Measurements from ENCODE around the gene PCED1B. TPM values are rescaled to one million over a fixed set of nuclear protein-coding genes. Genes with fewer than 3 reads are reported as not detected.

PCED1B gene
- polyA plus RNA-seq, 3 donors from 2014 or later = 3.2 to 26.4 (median 7.4) TPM

- Mint-ChIP-seq H3K4me1 (peaks cover 31 to 37% of the 10 kb centered on the region in 2 donors), H3K27me3 (ENCODE audit: low read depth in 3 of 3) (no peaks in the 10 kb centered on the region)
Observed at GRCh38 chr12:47088021-47088944, 8.9 kb downstream of the PCED1B start.

GRCh38 chr12:47091009-47091408, 11.6 kb downstream of the PCED1B start:
- H3K27ac Mint-ChIP-seq = no peak overlapping the region
- no peak overlapping the region for H3K4me3 Mint-ChIP-seq
- H3K36me3 Mint-ChIP-seq = peaks cover 0 to 5% (median 4%) of the 10 kb centered on the region in 3 donors
- H3K27me3 Mint-ChIP-seq (ENCODE audit: low read depth in 3 of 3) = no peaks in the 10 kb centered on the region
- H3K9me3 Mint-ChIP-seq = no peaks in the 10 kb centered on the region
- no peak for DNase-seq
- peaks cover 7 to 10% of the 10 kb centered on the region in 2 donors for H3K4me1 Mint-ChIP-seq

More at GRCh38 chr12:47088021-47088944, 8.9 kb downstream of the PCED1B start:
- Mint-ChIP-seq H3K4me3 (no peak overlapping the region), H3K36me3 (peaks cover 0 to 5% (median 0%) of the 10 kb centered on the region in 3 donors), H3K9me3 (no peaks in the 10 kb centered on the region), H3K27ac (peak overlapping the region in 1 of 6 donors; percentile 43)
- DNase-seq = no peak

- Mint-ChIP-seq H3K4me3 (no peak overlapping the region), H3K27me3 (ENCODE audit: low read depth in 3 of 3) (no peaks in the 10 kb centered on the region), H3K36me3 (peaks cover 4 to 7% (median 5%) of the 10 kb centered on the region in 3 donors), H3K27ac (no peak overlapping the region), H3K4me1 (peaks cover 0 to 2% of the 10 kb centered on the region in 2 donors), H3K9me3 (no peaks in the 10 kb centered on the region)
- no peak for DNase-seq
Observed at GRCh38 chr12:47094804-47095203, 15.4 kb downstream of the PCED1B start.

- Mint-ChIP-seq H3K36me3 (peaks cover 5 to 8% (median 7%) of the 10 kb centered on the region in 3 donors), H3K9me3 (no peaks in the 10 kb centered on the region), H3K4me3 (no peak overlapping the region), H3K4me1 (peaks cover 0 to 2% of the 10 kb centered on the region in 2 donors), H3K27me3 (ENCODE audit: low read depth in 3 of 3) (peaks cover 0 to 1% (median 0%) of the 10 kb centered on the region in 3 donors), H3K27ac (no peak overlapping the region)
- no peak for DNase-seq
Observed at GRCh38 chr12:47095446-47096236, 16.2 kb downstream of the PCED1B start.

GRCh38 chr12:47097276-47097896, 18.0 kb downstream of the PCED1B start:
- no peak overlapping the region for H3K27ac Mint-ChIP-seq
- peaks cover 0 to 8% (median 7%) of the 10 kb centered on the region in 3 donors for H3K36me3 Mint-ChIP-seq

GRCh38 chr12:47098099-47098498, 18.7 kb downstream of the PCED1B start:
- H3K36me3 Mint-ChIP-seq = peaks cover 0 to 8% (median 7%) of the 10 kb centered on the region in 3 donors
- H3K27ac Mint-ChIP-seq = no peak overlapping the region
- no peaks in the 10 kb centered on the region for H3K9me3 Mint-ChIP-seq
- no peak overlapping the region for H3K4me3 Mint-ChIP-seq
- peaks cover 0 to 1% (median 0%) of the 10 kb centered on the region in 3 donors for H3K27me3 Mint-ChIP-seq (ENCODE audit: low read depth in 3 of 3)
- peaks cover 0 to 2% of the 10 kb centered on the region in 2 donors for H3K4me1 Mint-ChIP-seq
- no peak for DNase-seq

More at GRCh38 chr12:47097276-47097896, 18.0 kb downstream of the PCED1B start:
- no peak for DNase-seq
- Mint-ChIP-seq H3K27me3 (ENCODE audit: low read depth in 3 of 3) (peaks cover 0 to 1% (median 0%) of the 10 kb centered on the region in 3 donors), H3K4me1 (peaks cover 0 to 2% of the 10 kb centered on the region in 2 donors), H3K4me3 (no peak overlapping the region), H3K9me3 (no peaks in the 10 kb centered on the region)

- Mint-ChIP-seq H3K27ac (no peak overlapping the region), H3K4me3 (no peak overlapping the region), H3K4me1 (peaks cover 0 to 2% of the 10 kb centered on the region in 2 donors), H3K9me3 (no peaks in the 10 kb centered on the region), H3K36me3 (peaks cover 0 to 8% (median 7%) of the 10 kb centered on the region in 3 donors), H3K27me3 (ENCODE audit: low read depth in 3 of 3) (peaks cover 0 to 1% (median 0%) of the 10 kb centered on the region in 3 donors)
- DNase-seq = no peak
Observed at GRCh38 chr12:47099610-47100009, 20.2 kb downstream of the PCED1B start.

- Mint-ChIP-seq H3K4me3 (no peak overlapping the region), H3K4me1 (peaks cover 0 to 2% of the 10 kb centered on the region in 2 donors), H3K27me3 (ENCODE audit: low read depth in 3 of 3) (peaks cover 0 to 1% (median 0%) of the 10 kb centered on the region in 3 donors), H3K27ac (no peak overlapping the region), H3K9me3 (no peaks in the 10 kb centered on the region), H3K36me3 (peaks cover 2 to 10% (median 8%) of the 10 kb centered on the region in 3 donors)
- DNase-seq = no peak
Observed at GRCh38 chr12:47100160-47100559, 20.7 kb downstream of the PCED1B start.

- no peak for DNase-seq
Observed at GRCh38 chr12:47102406-47102805, 23.0 kb downstream of the PCED1B start.

GRCh38 chr12:47102845-47103651, 23.6 kb downstream of the PCED1B start:
- Mint-ChIP-seq H3K4me1 (no peaks in the 10 kb centered on the region), H3K36me3 (peaks cover 14 to 22% (median 21%) of the 10 kb centered on the region in 3 donors), H3K27me3 (ENCODE audit: low read depth in 3 of 3) (peaks cover 0 to 1% (median 0%) of the 10 kb centered on the region in 3 donors), H3K27ac (no peak overlapping the region), H3K9me3 (no peaks in the 10 kb centered on the region), H3K4me3 (no peak overlapping the region)
- DNase-seq = no peak

More at GRCh38 chr12:47102406-47102805, 23.0 kb downstream of the PCED1B start:
- Mint-ChIP-seq H3K36me3 (peaks cover 14 to 18% (median 18%) of the 10 kb centered on the region in 3 donors), H3K9me3 (no peaks in the 10 kb centered on the region), H3K4me3 (no peak overlapping the region), H3K27me3 (ENCODE audit: low read depth in 3 of 3) (peaks cover 0 to 1% (median 0%) of the 10 kb centered on the region in 3 donors), H3K4me1 (no peaks in the 10 kb centered on the region), H3K27ac (no peak overlapping the region)

- Mint-ChIP-seq H3K4me1 (peaks cover 1 to 12% of the 10 kb centered on the region in 2 donors), H3K36me3 (peaks cover 20 to 40% (median 33%) of the 10 kb centered on the region in 3 donors), H3K9me3 (no peaks in the 10 kb centered on the region), H3K27ac (no peak overlapping the region), H3K27me3 (ENCODE audit: low read depth in 3 of 3) (no peaks in the 10 kb centered on the region), H3K4me3 (no peak overlapping the region)
- no peak for DNase-seq
Observed at GRCh38 chr12:47105914-47106674, 26.7 kb downstream of the PCED1B start.

- Mint-ChIP-seq H3K27me3 (ENCODE audit: low read depth in 3 of 3) (peaks cover 0 to 2% (median 0%) of the 10 kb centered on the region in 3 donors), H3K27ac (peak overlapping the region in 1 of 6 donors; percentile 44), H3K9me3 (no peaks in the 10 kb centered on the region), H3K4me1 (peaks cover 4 to 19% of the 10 kb centered on the region in 2 donors), H3K36me3 (peaks cover 20 to 42% (median 40%) of the 10 kb centered on the region in 3 donors), H3K4me3 (no peak overlapping the region)
- no peak for DNase-seq
Observed at GRCh38 chr12:47107446-47107845, 28.0 kb downstream of the PCED1B start.
